ENCODE results near the gene MAPKAPK2.
"Not testable (repeated sequence)": the region's sequence is repeated elsewhere in the genome, so short reads cannot be mapped to it uniquely, and the experiment has no call there.

MAPKAPK2 gene

GRCh38 chr1:206744683-206745082 is 60.0 kb downstream of the MAPKAPK2 start:
- DNase-seq (ENCODE audit: low read depth in 2 of 2), result no peak

GRCh38 chr1:206745301-206745700 is 60.6 kb downstream of the MAPKAPK2 start:
- DNase-seq (ENCODE audit: low read depth in 2 of 2), result no peak

GRCh38 chr1:206748348-206749030 is 63.8 kb downstream of the MAPKAPK2 start:
- DNase-seq (ENCODE audit: low read depth in 2 of 2), result no peak

- no peak for DNase-seq (ENCODE audit: low read depth in 2 of 2)
Measured at GRCh38 chr1:206751891-206752290, 67.2 kb downstream of the MAPKAPK2 start.

GRCh38 chr1:206752481-206752880 is 67.8 kb downstream of the MAPKAPK2 start:
- no peak for DNase-seq (ENCODE audit: low read depth in 2 of 2)

DNA sequence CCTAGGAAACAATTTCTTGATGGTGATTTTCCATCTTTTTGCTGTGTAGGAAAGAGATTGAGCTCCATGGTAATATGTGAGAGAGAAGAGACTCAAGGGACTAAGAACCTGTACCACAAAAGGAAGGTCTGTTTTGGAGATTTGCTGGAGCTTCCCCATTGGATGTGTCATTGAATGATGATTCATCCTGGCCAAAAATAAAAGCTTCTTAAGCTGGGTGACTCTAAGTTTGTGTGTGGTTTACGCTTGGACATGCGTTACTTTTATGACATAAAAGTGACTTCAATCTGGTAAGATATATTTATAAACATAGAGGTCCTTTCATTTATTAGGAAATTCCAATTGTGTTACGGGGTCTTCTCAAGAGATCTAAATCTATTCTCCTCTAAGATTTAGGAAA is 68.4 kb downstream of the MAPKAPK2 start:
- DNase-seq (ENCODE audit: low read depth in 2 of 2), result no peak

DNA sequence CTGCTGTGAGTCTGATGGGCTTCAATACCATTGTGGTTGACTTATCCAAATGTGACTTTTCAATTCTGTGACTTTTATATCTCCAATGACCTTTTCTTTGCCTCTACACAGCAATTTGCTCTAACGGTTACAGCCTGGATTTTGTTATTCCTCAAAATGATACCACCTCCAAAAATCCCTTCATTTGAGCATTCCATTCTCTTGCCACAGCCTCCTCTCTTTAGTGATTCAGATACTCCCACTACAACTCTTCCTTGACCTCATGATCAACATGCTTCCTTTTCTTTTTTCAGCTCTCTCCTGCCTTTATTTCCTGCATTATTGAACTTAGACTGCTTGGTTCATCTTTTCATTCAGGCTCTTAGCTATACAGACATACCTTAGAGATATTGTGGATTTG is 69.3 kb downstream of the MAPKAPK2 start:
- DNase-seq (ENCODE audit: low read depth in 2 of 2), result no peak

GRCh38 chr1:206757524-206758266 is 73.0 kb downstream of the MAPKAPK2 start:
- no peak for DNase-seq (ENCODE audit: low read depth in 2 of 2)

DNA sequence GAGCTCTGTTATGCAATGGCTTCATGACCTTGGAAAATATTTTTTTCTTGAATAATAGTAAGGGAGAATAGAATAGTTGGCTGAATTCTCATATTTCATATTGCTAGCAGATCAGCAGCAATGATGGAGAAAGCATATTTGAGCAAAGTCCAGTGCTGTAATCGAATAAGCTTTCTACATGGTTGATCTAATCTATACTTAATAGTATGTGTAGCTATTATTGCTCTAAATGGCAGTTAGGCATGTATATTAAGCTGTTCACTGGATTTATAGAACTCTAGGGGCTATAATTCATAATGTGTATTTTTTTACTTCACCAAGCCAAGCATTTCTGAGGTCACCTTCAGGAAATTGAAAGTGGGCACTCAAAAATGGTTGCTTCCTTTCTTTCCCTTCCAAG is 75.9 kb downstream of the MAPKAPK2 start:
- DNase-seq (ENCODE audit: low read depth in 2 of 2), result no peak

DNA sequence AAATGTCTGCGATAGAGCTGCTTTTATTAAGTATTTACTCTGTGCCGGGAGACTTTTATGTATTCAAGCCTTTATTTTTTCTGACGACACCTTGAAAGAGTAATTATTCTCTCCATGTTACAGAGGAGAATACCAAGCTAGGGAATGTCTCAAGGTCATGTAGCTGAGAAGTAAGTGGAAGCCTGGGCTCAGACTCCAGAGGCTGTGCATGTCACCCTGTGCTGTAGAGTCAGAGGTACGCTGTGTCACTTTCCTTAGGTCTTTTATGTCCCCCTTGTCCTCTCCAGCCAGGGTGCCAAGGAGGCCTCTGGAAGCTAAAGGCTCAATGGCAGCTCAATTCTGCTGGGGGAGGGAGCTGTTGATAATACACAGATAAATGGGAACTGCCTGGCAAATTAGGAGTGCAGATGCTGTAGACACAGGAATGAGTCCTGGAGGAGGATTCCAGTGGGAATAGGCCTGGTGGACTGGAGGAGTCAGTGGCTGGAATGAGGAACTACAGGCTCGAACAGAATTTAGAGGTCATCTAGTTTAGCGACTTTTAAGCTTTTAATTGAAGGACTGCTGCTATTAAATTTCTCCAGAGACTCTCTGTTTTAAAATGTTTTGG is 76.6 kb downstream of the MAPKAPK2 start:
- no peak for DNase-seq (ENCODE audit: low read depth in 2 of 2)

- not testable (repeated sequence) for DNase-seq (ENCODE audit: low read depth in 2 of 2)
Measured at GRCh38 chr1:206762741-206763364, 78.1 kb downstream of the MAPKAPK2 start.

GRCh38 chr1:206765771-206766170 is 81.1 kb downstream of the MAPKAPK2 start:
- not testable (repeated sequence) for DNase-seq (ENCODE audit: low read depth in 2 of 2)

- peak; percentile 66 to 69 for DNase-seq (ENCODE audit: low read depth in 2 of 2)
Measured at GRCh38 chr1:206766251-206766856, 81.6 kb downstream of the MAPKAPK2 start.

- DNase-seq (ENCODE audit: low read depth in 2 of 2), result no peak
Measured at GRCh38 chr1:206768472-206769303, 84.0 kb downstream of the MAPKAPK2 start.

DNA sequence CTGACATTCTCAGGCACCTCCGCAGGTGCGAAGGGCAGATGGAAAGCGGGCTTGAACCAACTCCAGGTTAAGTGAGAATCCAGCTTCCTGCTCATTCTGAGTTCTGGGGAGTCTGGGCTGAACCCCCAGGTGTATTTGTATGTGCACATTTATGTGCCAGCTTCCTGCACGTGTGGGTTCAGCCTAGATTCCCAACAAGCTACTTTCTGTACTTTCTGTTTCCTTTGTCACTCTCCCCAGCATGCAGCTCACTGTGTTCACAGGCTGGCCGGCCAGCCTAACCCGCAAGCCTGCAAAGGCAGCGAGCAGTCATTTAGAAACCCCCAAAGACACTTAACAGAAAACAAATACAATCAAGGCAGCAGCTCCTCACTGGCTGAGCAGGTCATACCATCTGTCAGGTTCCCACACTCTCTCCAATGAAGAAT is 84.6 kb downstream of the MAPKAPK2 start:
- DNase-seq (ENCODE audit: low read depth in 2 of 2), result peak; percentile 66 to 67

DNA sequence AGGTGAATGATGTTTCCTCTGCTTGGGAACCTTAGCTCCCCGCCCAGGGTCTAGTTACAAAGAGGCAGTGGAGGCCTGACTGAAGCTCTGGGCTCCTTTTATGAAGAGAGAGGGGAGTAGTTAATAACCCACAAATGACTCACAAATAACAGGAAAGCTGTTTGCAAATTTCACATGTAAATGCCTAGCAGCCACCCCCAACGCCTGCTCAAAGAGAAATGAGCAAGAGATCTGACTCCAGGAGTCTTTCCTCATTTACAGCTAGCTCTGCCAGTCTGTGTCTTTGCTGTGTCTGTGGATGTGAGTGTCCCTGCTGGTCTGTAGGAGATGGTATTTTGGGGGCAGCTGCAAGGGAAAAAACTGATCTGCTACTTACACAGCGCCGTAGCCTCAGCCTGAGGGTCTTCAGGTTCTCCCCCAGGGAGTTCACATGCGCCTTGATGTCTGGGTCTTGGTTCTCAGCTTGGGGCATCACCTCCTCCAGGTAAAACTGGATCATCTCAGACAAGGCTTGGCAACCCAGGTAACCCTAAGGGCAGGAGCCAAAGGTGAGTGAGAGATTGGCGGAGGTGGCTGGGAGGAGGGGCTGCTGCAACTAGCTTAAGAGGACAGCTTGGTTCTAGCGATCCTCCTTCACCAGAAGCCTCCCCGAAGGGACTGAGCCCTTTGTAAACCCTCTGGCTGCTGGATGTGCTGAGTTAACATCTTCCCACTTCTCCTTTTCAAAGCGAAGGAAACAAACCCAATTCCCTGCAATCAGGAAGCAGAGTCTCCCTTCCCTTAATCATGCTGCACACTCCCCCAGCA is 86.0 kb downstream of the MAPKAPK2 start, which contains the start of gene IL19:
IL19 (plus strand) TSS at position 243 of the 807 bp plus-strand sequence. CDS start 65,890 bp downstream, outside the sequence.
- no peak for DNase-seq (ENCODE audit: low read depth in 2 of 2)

- no peak for DNase-seq (ENCODE audit: low read depth in 2 of 2)
Measured at GRCh38 chr1:206771338-206771692, 86.6 kb downstream of the MAPKAPK2 start.

- DNase-seq (ENCODE audit: low read depth in 2 of 2), result no peak
Measured at GRCh38 chr1:206772243-206772937, 87.7 kb downstream of the MAPKAPK2 start, which contains the start of gene IL10. IL10 (minus strand) TSS chr1:206772494; CDS start chr1:206772435, 59 bp downstream.

DNA sequence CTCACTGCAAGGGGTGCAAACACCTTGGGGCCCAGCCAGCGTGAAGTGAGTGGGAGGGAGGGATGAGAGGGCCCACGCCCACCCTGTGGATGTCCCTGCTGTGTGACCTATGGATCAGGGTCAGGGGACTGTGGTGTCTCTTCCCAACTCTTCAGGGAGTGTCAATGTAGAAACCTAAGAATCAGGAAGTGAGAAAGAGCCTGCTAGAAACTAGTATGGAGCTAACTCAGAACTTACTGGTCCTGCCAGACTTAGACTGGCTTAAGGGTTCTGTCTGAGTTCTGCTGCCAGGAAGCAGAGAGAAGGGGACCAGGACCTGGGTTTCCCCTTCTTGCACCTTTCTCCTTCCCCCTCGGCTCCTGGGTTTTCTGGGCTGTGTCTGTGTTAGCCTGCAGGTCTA is 89.4 kb downstream of the MAPKAPK2 start:
- no peak for DNase-seq (ENCODE audit: low read depth in 2 of 2)

All from stimulated activated CD8-positive, alpha-beta memory T cell treated with anti-CD3 and anti-CD28 coated beads, Interleukin-15, amount 100 ng/mL, for 48 hours (primary cell).